GM10266 (cell line): ENCODE measurements around the gene TMEM178B.

Experiments used
- DNase-seq: peaks from one replicate; pipeline ENCODE4 v3.0.0; 2012; ENCODE audit errors: extremely low spot score
- CTCF ChIP-seq: IDR thresholded peaks from 2 replicates; pipeline ENCODE4 v1.5.1; 2012; ENCODE audit warnings: mild to moderate bottlenecking, low read depth; ENCODE audit not compliant: control insufficient read depth, insufficient read depth; ENCODE audit errors: missing control alignments

Gene TMEM178B

GRCh38 chr7:141444961-141445360 is 371.1 kb downstream of the TMEM178B start:
- TF ChIP-seq CTCF: no peak
- no peak for DNase-seq

GRCh38 chr7:141451232-141451631 is 377.4 kb downstream of the TMEM178B start:
- DNase-seq: no peak
- no peak for TF ChIP-seq CTCF

GRCh38 chr7:141452911-141453310 is 379.0 kb downstream of the TMEM178B start:
- DNase-seq: no peak
- no peak for TF ChIP-seq CTCF

- TF ChIP-seq CTCF: no peak
- no peak for DNase-seq
Observed at GRCh38 chr7:141454338-141454737, 380.5 kb downstream of the TMEM178B start.

- DNase-seq: no peak
- no peak for TF ChIP-seq CTCF
Observed at GRCh38 chr7:141455723-141456122, 381.9 kb downstream of the TMEM178B start.

GRCh38 chr7:141456298-141456697 is 382.4 kb downstream of the TMEM178B start:
- DNase-seq: no peak
- TF ChIP-seq CTCF: no peak

GRCh38 chr7:141456711-141457110 is 382.8 kb downstream of the TMEM178B start:
- no peak for TF ChIP-seq CTCF
- DNase-seq: no peak
